Stimulated activated CD8-positive, alpha-beta memory T cell treated with anti-CD3 and anti-CD28 coated beads, Interleukin-7, amount 100 ng/mL, for 48 hours (primary cell): Measurements from ENCODE around the gene CLDN5.

Experiments
- DNase-seq, 2 donors: peaks; one replicate each; pipeline ENCODE4 v3.0.0-alpha.2; 2020; ENCODE audit warnings: low read depth in 1 of 2; ENCODE audit errors: extremely low read depth in 1 of 2

CLDN5 gene

GRCh38 chr22:19523240-19524169 is 705 bp downstream of the CLDN5 start:
- no peak for DNase-seq

GRCh38 chr22:19522881-19523239 is 1.4 kb downstream of the CLDN5 start:
- no peak for DNase-seq

DNA sequence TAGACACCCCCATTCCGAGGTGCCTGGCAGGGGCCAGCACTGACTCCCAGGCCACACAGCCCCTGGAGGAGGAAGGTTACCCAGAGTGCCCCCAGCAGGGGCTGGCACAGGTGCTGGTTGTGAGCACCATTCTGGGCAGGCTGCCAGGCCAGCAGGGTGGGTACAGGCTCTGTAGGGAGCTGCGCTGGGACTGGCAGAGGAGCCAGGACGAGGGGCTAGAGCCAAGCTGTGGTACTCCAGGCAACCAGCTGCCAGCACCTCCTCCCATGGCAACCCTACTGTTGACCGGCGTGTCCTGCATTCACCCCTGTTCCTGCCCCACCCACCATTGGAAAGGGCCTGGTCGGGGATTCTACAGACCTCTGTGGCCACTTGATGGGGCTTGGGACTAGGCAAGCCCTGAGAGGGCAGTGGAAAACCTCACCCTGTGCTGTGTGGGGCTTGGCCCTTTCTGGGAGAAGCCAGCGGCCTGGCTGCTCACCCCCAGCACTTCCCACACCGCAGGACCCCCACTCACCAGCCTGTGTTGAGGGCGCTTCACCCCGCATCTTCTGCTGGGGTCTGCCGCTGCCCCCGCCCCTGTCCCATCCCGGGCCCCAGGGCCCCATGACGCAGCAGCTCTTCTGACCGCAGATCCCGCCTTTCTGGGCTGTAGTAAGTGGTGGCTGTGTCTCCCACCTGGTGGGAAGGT is 1.9 kb downstream of the CLDN5 start:
- DNase-seq: no peak

- no peak for DNase-seq
Observed at GRCh38 chr22:19520566-19521305, 3.5 kb downstream of the CLDN5 start.

- no peak for DNase-seq
Observed at GRCh38 chr22:19520007-19520406, 4.2 kb downstream of the CLDN5 start.

- DNase-seq: no peak
Observed at GRCh38 chr22:19519041-19519926, 4.9 kb downstream of the CLDN5 start.

DNA sequence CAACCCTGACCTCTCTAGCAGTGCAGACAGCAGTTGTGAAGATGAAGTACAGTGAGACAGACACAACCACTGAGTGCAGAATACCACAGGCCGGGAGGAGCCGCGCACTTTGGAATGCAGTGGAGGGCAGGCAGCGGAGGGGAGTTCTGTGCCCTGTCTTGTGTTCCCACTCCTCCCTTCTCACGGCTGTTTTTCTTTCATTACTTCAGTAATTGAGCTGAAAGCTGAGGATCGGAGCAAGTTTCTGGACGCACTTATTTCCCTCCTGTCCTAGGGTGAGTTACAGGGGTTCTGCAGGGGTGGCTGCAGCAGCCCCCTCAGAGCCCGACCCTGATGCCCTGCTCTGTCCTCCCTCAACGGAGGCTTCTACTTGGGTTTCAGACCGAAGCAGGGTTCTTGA is 5.6 kb downstream of the CLDN5 start:
- DNase-seq: no peak

- no peak for DNase-seq
Observed at GRCh38 chr22:19517919-19518611, 6.1 kb downstream of the CLDN5 start.

GRCh38 chr22:19517171-19517500 is 7.1 kb downstream of the CLDN5 start:
- DNase-seq: no peak

DNA sequence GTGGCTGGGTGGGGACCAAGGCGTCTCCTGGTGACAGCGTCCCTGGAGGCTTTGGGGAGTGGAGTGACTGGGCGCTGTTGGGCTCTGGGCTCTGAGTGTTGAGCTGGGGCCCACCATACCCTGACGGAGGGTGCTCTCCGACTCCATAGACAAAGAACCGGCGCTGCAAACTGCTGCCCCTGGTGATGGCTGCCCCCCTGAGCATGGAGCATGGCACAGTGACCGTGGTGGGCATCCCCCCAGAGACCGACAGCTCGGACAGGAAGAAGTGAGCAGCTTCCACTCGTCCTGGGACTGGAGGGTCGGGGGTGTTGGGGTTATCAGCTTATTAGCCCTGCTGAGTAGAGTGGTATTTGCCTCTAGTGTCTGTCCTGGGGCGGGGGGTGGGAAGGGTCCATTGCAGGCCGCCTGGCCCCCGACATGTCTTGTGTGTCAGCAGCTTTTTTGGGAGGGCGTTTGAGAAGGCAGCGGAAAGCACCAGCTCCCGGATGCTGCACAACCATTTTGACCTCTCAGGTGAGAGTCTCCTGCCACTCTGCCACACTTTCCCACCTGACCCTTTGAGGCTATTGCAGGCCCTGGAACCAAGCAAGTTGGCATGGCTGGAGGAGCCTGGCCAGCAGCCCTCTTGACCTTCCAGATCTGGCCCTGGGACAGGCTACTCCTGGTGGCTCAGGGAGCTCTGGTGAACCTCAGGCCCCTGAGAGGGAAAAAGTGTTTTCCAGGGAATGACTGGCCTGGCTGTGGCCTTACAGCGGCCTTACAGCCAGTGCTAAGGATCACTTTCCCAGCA is 7.6 kb downstream of the CLDN5 start:
- no peak for DNase-seq

DNA sequence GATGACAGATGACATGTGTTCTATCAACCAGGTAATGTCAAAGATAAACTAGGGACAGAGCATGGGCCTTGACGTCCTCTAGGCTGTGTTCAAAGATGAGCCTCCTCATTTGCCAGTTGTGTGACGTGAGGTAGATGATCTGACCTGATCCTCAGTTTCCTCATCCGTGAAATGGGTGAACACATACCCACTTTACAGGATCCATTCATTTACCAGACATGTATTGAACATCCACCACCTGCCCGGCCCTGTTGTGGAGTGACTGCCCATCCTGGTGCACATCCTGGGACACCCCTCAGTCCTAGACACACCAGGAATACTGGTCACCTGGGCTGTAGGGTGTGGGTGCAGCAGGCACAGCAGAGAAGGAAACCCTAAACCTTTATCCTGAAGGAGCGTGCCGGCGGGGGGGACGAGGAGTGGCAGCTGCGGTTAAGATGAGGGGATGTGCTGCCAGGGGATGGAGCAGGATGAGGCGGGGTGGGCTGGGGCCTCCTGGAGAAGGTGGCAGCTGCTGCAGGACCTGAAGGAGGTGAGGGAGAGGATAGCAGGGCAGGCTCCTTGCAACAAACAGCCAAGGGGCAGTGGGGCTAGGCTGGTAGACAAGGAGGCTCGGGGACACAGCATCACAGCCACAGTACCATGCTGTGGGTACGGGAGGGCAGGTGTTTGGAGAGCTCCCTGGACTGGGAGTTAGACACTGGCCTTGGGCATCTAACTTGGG is 8.4 kb downstream of the CLDN5 start:
- no peak for DNase-seq

DNA sequence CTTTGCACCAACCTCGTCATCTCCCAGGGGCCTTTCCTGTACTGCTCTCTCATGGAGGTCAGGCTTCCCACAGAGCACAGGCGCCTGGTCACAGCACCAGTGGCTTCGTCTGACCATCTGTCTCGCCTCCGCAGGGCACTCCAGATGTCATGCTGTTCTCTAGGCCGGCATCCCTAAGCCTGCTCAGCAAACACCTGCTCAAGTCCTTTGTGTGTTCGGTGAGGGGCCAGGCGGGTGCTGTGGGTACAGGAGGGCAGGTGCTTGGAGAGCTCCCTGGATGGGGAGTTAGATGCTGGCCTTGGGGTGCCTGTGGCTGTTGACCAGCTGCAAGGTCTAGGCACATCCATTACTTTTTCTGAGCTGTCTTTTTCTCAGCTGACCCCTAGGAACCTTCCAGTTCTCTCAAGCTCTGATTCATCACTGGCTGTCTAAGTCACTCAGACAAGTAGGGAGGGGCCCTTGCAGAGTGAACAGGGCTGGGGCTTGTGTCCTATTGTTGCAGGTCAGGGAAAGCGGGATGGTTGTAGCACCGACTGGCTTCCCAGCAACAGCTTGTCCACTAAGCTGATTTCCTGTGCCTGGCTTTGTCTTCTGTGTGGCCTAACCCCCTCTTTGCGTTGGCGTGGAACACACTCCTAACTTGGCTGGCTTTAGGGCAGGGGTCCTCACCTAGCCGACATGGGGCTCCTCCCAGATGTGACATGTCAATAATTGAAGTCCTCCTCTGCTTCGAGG is 9.2 kb downstream of the CLDN5 start:
- DNase-seq: no peak

DNA sequence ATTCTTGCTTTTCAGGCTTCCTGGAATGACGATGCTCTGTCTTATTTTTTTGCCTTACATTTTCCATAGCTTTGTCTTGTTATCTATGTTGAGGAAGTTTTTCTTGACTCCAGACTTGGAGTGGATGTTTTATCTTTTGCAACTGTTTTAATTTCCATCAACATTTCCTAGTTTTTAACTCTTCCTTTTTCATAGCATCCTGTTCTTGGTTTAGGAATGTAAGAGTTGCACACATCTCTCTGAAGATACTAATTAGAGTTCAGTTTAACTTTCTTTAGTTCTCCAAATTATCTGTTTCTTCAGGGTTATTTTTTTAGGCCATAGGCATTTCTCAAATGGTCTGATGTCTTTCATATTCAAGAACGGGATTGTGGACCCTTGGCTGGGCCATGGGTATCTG is 10.4 kb downstream of the CLDN5 start:
- no peak for DNase-seq

- DNase-seq: no peak
Observed at GRCh38 chr22:19510919-19511341, 13.3 kb downstream of the CLDN5 start.

- DNase-seq: no peak
Observed at GRCh38 chr22:19509923-19510322, 14.3 kb downstream of the CLDN5 start.

GRCh38 chr22:19509191-19509590 is 15.0 kb downstream of the CLDN5 start:
- no peak for DNase-seq

DNA sequence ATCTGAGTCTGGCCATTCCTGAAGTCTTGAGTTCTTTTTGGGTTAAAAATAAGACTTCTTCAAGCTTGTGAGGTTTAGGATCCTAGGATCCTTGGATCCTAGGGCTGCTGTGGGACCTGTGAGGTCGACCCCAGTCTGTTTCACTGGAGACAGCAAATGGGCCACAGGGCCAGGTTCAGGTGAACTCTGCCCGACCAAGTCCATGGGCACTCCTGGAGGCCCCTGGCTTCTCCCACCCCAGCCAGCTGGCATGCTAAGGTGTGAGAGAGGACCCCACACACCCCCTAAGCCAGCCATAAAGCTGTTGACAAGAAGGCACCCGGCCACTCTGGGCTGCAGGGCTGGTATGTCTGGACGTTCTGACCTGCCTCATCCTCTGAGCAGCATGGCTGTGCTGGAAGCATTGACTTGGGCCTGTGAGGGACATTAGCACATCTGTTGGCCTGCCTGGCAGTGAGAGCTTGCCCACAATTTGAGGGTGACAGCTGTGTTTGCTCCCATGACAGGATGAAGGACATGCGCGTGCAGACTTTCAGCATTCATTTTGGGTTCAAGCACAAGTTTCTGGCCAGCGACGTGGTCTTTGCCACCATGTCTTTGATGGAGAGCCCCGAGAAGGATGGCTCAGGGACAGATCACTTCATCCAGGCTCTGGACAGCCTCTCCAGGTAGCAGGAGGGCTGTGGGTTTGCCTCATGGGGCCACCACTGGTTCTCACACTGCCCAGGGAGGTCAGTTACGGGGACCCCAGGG is 16.0 kb downstream of the CLDN5 start:
- no peak for DNase-seq
